Upper lobe of left lung (tissue), 4 donors: Measurements from ENCODE around the gene XRCC5.

Experiments used
- CTCF ChIP-seq, 6 experiments: fragments of 450-650 bp in 4 of 6; fragments of 200-600 bp in 2 of 6; sonication (generic) in 2 of 6; IDR thresholded peaks; one replicate each; pipeline ENCODE4 v1.5.1; 2016 to 2019; ENCODE audit warnings: antibody characterized with exemption in 6 of 6
- POLR2AphosphoS5 ChIP-seq, 2 donors: sonication (generic); formaldehyde crosslinking; IDR thresholded peaks; one replicate each; pipeline ENCODE4 v1.5.1; 2017; ENCODE audit warnings: antibody characterized with exemption in 2 of 2

GRCh38 chr2:216090369-216090786 lies 18.8 kb upstream of the XRCC5 start:
- TF ChIP-seq CTCF (IDR thresholded peaks at IDR 0.05) (no peak), POLR2AphosphoS5 (IDR thresholded peaks at IDR 0.05) (no peak)
